HG03571 (cell line): ENCODE results near the gene GFI1B.
"Not testable (repeated sequence)": the region's sequence is repeated elsewhere in the genome, so short reads cannot be mapped to it uniquely, and the experiment has no call there.

Experiments used
- ATAC-seq: cut with Tn5 transposase; IDR thresholded peaks from one replicate; pipeline ENCODE4 v1.9.1; 2021; ENCODE audit not compliant: unreplicated experiment

Gene GFI1B

DNA sequence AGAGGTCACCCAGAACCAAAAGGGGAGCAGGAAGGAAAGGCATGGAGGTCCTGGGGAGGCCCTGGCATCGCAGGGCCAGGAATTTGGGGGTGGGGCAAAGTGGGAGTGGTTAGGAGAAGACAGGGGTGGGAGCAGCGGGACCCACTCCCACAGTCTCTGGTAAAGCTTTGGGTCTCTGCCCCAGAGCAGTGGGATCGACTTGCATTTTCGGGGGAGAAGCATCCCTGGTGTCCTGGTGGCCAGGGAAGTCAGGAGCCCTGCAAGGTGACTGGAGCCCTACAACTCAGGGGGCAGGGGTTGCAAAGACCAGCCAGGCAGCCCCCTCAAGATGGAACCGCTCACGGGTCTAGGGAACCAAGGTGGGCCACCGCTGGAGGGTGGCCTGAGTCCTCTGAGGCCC lies 29.9 kb downstream of the GFI1B start:
- ATAC-seq: no peak

DNA sequence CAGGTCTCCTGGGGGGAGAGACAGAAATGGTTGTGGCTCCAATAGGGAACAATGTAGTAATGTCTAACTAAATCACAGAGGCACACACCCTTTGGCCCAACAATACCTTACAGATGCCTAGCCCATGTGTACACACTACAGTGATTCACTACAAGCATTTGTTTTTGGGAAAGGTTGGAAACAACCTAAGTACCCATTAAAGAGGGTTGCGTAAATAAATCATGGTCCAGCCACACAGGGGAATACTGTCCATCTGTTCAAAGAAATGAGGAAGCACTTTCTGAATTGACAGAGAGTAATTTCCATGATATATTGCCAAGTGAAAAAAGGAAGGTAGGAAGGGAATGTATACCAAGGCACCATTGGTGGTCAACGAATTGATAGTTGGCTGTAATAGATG lies 30.3 kb downstream of the GFI1B start:
- ATAC-seq: no peak

DNA sequence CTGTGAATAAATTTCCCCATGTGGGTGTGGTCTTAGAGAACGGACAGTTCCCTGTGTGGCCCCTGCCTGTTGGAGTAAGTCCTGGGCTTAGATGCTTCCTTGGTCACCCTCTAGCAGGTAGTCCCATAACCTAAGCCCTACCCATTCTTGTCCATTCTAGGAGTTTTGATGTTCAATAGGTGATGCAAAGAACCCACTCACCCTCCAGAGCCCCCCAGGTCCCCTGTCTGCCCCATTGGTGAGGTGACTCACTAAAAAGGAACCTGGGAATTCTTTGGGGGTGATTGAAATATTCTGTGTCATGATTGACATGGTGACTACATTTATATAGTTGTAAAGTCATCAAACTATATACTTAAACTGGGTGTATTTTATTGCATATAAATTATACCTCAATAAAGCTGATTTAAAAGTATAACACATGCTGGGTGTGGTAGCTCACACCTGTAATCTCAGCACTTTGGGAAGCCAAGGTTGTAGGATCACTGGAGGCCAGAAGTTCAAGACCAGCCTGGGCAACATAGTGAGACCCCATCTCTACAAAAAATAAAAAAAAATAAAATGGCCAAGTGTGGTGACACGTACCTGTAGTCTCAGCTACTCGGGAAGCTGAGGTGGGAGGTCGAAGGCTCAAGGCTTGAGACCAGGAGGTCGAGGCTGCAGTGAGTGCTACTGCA lies 31.6 kb downstream of the GFI1B start:
- no peak for ATAC-seq

DNA sequence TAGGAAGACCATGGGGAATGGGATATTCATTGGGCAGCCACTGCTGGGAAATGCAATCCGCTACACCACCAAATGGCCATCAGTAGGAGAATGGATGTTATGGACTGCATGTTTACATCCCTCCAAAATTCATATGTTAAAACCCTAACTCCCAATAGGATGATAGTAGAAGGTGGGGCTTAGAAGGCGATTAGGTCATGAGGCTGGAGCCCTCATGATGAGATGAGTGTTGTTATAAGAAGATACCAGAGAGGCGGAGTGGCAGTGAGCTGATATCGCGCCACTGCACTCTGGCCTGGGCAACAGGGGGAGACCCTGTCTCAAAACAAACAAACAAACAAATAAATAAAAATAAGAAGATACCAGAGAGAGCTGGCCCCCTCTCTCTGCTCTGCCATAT lies 36.2 kb downstream of the GFI1B start:
- ATAC-seq: no peak

DNA sequence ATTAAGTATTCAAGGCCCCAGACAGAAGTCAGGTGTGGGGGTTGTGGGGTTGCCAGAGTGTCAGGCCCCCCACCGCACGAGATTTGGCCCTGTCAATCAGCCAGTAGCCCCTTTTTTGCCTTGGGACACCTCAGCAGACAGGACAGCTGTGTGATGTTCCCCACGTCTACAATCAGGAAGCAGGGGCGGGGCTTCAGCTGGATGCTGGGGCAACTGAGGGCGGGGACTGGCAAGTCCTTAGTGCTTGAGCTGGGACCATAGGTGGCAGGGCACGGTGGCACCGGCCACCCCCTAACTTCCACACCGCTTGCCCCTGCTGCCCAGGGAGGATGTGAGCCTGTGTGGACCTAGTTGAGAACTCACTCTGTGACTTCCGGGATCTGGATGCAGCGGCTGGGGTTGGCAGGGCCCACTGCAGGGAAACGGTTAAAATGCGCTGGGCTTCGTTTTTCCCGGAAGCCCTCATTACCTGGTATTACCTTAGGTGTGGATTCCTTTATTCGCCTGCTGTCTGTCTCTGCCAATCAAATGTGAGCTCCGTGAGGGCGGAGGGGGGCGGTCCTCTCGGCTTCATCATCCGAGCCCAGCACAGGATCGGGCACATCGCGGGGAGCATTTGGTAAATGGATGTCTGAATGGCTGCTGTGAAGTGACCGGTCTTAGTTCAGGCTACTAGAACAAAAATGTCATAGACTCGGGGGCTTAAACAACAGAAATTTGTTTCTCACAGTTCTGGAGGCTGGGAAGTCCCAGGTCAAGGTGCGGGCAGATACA lies 44.8 kb downstream of the GFI1B start:
- ATAC-seq: no peak

DNA sequence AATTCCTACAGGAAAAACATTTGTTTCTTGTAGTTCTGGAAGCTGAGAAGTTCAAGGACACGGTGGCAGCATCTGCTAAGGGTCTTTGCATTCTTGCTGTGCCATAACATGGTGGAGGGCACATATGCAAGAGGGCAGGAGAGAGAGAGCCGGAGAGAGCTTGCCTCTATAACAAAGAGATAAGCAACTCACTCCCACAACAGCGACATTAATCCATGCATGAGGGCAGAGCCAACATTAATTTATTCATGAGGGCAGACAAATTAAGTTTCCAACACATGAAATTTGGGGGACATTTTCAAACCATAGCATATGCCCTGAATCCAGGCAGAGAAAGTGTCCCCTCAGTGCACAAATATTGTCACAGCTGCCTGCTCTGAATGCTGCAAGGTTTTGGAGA lies 47.9 kb downstream of the GFI1B start:
- ATAC-seq: no peak

DNA sequence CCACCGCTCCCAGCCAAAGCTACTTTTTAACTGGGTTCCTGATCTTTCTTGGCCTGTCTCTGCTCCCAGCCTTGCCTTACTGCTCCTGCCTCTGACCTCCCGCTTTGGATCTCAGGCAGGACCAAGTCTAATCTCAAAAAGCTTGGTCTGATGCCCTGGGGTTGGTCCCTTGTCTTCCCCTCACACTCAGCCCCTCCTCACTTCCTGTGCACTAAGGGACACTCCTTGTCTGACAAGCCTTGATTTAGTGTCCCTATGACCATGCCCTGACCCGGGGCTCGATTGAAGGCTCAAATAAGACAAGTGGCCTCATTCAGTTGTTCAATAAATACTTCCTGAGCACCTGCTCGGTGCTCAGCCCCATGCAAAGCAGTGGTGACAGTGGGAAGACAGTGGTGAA lies 48.6 kb downstream of the GFI1B start:
- ATAC-seq: no peak

DNA sequence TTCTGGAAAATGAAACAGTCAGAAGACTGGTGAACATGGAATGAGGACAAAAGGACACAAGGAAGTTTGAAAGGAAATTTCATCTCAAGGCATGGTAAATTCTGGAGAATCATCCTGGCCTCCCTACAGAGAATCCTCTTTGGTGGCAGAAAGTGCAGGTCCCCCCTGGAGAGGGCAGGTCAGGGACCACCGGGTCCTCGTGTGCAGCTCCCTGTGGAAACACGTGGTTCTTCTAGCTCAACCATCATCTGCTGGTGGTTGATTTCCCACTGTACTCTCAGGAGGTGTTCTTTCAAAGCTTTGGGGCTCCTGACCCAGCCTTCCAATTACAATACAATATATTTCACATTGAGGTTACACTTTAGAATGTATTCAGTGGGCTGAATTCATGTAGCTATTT lies 49.7 kb downstream of the GFI1B start:
- no peak for ATAC-seq

DNA sequence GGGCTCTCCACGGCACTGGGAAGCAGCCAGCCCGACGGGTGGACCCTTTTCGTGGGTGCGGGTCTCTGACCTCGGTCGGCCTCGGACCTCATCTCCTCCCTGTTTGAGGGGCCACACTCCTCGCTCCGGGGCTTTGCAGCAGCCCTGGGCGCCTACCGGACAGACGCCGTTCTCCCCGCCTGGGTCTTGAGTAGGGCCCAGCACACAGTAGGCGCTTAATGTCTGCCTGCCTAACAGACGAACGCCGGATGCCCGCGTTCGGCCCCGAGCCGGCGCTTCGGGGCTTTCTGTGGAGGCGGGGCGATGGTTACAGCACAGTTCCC lies 51.5 kb downstream of the GFI1B start:
- ATAC-seq: peak; percentile 5

DNA sequence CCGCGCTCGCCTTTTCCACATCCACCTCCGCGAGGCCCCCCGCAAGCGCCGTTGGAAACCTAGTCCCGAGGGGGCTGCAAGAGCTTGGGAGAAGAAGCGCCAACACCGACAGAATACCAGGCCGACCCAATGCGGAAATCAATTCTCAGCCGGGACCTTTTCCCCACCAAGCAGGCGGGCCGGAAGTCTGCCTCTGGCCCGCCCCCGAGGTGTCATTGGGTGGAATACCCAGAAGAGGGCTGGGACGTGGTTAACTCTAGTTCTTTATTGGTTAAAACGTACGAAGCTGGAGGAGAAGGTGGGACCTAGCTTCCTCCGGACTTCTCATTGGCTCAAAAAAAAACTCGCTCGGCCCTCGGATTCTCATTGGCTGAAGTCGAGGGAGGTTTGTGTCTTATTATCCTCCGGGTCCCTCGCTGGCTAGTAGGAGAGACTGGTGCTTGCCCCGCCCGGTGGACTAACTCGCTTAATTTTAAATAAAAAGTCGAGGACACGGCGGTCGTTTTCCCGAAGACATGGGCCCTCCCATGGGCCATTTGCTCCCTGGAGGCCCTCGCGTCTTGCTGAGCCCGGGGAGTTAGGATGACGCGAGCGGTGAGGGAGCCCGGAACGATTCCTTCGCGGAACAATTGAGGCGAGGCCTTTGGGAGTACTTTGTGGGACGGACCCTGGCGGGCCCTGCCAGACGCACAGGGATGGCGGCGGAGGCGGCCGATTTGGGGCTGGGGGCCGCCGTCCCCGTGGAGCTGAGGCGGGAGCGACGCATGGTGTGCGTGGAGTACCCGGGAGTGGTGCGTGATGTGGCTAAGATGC lies 52.0 kb downstream of the GFI1B start, which contains the start of gene GTF3C5:
Gene GTF3C5 (plus strand): TSS at position 681 of the 813 bp plus-strand sequence. CDS start 15 bp downstream, at position 696.
- peak; percentile 92 for ATAC-seq

DNA sequence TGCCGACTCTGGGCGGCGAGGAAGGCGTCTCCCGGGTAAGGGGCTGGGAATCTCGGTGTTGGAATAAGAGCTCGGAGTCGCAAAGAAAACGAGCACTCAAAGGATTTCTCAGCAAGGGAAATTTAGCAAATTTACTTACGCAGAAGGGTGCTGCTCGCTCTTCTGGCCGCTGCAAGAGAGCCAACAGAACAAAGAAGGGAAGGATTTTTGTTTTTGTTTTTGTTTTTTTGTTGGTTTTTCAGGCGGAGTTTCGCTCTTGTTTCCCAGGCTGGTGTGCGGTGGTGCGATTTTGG lies 52.6 kb downstream of the GFI1B start:
- no peak for ATAC-seq

DNA sequence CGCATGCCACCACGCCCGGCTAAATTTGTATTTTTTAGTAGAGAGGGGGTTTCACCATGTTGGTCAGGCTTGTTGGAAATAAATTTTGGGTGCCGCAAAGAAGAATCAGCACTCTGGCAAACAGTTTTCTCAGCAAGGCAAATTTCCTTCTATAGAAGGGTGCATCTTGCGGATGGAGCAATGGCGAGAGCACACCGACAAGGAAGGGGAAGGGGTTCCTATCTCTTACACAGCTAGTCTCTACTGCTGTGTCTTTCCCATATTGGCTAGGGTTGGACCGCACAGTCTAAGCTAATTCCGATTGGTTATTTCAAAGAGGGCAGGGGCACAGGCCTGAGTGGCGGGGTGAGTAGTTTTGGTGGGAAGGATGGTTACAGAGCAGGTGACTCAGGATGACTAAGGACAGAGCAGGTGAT lies 53.0 kb downstream of the GFI1B start:
- ATAC-seq: no peak

DNA sequence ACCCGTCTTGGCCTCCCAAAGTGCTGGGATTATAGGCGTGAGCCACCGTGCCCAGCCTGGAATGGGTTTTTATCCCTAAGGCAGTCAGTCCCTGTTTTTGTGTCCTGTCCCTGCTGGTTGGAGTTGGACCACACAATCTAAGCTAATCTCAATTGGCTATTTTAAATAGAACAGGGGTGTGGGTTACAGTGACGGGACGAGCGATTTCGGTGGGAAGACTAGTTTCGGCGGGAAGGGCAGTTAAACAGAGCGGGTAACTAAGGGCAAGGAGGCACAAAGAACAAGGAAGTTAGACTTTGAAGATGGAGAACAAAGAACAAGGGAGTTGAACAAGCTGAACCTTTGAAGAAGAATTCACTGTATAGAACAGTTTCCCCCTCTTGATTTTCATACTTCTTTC lies 53.7 kb downstream of the GFI1B start:
- no peak for ATAC-seq

DNA sequence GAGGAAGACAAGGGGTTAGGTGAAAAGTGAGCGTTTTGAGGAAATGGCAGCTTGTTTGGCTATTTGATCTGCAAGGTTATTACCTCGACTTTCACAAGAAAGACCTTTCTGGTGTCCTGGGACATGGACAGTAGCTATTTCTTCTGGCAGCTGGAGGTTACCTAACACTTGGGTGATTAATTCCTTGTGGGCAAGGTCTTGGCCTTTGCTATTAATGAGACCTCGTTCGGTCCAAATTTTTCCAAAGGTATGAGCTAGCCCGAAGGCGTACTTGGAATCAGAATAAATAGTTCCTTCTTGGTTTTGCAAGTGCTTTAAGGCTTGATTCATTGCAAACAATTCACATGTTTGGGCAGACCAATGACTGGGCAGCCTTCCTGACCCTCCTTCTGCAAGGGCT lies 57.2 kb downstream of the GFI1B start:
- no peak for ATAC-seq

DNA sequence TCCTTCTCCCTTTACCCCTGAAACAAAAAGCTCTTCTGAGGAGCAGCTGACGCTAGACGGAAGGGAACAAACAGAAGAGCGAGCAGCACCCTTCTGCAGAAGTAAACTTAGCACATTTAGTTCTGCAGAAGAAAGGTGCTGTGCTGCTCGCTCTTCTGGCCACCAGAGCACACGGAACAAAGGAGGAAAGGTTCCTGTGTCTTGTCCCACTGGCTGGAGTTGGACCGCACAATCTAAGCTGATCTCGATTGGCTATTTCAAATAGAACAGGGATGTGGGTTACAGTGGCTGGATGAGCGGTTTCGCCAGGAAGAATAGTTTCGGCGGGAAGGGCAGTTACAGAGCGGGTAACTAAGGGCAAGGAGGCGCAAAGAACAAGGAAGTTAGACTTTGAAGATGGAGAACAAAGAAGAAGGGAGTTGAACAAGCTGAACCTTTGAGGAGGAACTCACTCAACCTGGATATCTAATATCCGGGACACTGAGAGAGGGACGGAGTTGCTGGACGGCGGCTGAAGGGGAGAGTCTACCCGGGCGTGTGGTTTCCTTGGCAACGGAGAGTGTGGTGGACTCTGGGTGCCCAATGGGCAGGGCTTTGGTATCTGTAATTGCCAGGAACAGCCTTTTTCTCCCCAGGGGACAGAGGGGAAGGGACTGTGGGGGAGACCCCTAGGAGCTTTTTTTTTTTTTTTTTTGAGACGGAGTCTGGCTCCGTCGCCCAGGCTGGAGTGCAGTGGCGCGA lies 59.5 kb downstream of the GFI1B start:
- no peak for ATAC-seq

DNA sequence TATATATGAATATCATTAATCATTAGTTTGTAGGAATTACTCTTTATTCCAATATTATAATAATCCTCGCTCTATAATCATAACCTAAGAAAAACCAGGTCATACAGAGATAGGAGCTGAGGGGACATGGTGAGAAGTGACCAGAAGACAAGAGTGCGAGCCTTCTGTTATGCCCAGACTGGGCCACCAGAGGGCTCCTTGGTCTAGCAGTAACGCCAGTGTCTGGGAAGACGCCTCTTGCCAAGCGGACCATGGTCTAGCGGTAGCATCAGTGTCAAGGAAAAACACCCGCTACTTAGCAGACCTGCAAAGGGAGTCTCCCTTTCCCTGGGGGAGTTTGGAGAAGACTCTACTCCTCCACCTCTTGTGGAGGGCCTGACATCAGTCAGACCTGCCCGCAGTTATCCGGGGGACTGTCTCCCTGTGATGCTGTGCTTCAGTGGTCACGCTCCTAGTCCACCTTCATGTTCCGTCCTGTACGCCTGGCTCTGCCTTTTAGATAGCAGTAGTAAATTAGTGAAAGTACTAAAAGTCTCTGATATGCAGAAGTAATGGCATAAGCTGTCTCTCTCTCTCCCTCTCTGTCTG lies 62.5 kb downstream of the GFI1B start:
- ATAC-seq: not testable (repeated sequence)
